Measurements from ENCODE around the gene RPL31. TPM values are rescaled to one million over a fixed set of nuclear protein-coding genes. Genes with fewer than 3 reads are reported as not detected.

Gene RPL31
- 1,880 TPM for total RNA-seq

DNA sequence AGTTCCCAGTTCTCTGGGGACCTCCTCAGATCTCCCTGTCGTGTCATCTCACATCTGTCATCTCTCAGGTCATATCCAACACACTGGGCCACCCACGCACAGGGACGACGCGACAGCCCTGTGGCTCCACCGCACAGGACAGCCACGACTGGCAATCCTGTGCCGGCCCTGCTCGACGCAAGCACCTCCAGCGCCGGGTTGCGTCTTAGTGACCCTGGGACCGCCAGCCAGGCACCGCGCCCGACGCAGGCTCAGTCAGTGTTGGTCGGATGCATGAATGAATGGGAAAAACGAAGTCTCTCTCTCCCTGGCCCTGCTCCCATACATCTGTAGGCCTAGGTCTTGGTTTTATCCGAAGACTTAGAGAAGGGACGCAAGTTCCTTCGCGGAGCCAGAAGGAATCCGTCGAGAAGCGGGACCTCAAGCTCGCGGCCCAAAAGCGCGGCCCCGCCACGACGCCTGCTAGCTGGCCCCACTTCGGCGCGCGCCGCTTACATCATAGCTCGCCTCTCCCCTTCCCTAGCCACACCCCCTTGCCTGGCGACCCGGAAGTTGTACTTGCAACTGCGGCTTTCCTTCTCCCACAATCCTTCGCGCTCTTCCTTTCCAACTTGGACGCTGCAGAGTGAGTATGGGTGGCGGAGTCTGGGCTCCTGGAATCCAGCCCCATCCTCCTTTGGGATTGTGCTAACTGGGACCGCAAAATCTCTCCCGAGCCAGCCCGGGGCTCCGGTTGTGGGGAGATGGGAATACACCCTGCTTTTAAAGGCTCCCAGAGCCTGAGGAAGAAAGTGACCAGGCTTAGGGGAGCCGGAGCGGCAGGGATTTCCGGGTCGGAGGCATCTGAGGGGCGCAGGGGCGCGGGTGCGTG, at the start of gene RPL31:
Gene RPL31, plus strand, starts transcription at position 599 of the 871 bp plus-strand sequence. CDS start 413 bp downstream, outside the sequence.
- DNase-seq (ENCODE audit: low read depth in 2 of 3, low spot score in 2 of 3), result peak; percentile 79 to 98 (median 97)

DNA sequence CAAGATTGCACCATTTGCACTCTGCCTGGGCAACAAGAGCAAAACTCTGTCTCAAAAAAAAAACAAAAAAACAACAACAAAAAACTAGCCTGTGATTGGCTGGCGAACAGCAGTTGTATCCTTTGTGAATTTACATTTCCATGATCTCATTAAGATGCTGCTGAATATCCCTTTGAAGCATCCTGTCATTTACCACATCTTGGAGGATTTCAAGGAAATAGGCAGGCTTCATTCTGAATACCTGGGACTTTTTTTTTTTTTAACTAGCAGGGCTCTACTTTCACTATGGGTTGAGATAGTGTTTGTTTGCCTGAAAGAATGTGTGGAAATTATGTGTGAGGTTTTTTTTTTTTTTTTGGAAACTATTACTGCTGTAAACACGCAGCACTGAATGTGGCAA, 49.6 kb upstream of the RPL31 start:
- no peak for DNase-seq (ENCODE audit: low read depth in 2 of 3, low spot score in 2 of 3)

DNA sequence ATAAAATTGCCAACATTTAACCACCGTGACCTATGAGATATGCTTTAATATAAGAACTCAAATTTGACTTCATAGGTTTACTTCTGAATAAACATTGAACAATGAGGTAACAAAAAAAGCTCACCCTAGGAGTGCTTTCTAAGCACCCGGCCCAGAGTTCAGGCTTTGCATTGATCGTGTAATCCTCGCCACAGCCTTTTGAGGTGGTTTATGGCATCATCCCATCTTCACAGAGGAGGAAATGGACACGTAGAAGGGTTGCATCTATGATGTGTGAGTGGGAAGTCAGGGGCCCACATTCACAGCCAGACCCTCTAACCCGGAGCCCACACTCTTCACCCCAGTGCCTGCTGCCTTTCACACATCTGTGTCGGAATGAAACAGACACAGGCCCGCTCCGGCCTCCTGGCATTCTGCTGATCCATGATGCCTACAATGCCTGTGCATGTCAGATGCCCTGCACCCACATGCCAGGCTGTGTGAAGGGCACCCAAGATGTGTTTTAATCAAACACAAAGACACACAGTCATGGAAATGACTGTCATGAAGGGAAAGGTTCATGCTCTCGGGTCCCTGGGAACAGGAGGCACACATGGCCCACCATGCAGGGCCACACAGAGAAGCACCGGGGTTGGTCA, 48.6 kb upstream of the RPL31 start:
- DNase-seq (ENCODE audit: low read depth in 2 of 3, low spot score in 2 of 3), result no peak

DNA sequence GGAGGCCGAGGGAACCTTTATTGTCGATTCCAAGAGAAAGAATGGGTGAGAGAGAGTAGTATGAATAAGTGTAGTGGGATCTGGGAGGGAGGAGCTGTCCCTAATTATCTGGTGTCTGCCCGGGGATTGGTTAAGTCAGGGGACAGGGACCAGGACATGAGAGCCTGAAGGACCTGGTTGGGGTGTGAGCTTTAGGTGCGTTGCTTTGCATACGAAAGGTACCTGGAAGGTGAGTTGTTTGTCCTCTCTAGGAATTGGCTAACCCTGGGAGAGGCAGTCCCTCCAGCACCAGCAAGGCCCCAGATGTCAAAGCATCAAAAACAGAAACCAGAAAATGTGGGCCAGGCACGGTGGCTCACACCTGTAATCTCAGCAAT, 48.1 kb upstream of the RPL31 start:
- no peak for DNase-seq (ENCODE audit: low read depth in 2 of 3, low spot score in 2 of 3)

DNA sequence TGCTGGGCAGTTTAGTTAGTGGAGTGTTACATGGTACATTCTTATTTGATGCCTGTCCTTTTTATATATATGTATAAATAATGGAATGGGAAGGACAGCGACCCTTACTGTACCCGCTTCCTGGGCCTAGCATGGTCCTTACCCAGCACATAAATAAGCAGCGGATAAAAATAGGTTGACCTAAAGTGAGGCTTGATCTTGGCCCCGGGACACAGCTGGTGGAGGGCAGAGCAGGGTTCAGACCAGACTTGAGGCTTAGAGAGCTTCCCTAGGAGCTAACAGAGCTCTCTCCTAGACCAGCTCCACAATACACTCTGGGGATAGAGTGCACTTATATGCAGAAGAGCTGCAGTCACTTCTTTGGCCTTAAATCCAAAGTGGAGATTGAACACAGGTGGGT, 46.9 kb upstream of the RPL31 start:
- DNase-seq (ENCODE audit: low read depth in 2 of 3, low spot score in 2 of 3), result no peak

DNA sequence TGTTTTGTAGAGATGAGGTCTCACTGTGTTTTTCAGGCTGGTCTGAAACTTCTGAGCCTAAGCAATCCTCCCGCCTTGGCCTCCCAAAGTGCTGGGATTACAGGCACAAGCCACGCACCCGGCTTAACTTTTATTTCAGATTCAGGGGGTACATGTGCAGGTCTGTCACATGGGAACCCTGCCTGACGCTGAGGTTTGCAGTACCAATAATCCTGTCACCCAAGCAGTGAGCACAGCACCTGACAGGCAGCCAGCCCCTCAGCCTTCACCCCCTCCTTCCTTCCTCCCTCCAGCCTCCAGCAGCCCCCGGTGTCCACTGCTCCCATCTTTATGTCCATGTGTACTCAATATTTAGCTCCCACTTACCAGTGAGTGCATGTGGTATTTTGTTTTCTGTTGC, 46.0 kb upstream of the RPL31 start:
- no peak for DNase-seq (ENCODE audit: low read depth in 2 of 3, low spot score in 2 of 3)

DNA sequence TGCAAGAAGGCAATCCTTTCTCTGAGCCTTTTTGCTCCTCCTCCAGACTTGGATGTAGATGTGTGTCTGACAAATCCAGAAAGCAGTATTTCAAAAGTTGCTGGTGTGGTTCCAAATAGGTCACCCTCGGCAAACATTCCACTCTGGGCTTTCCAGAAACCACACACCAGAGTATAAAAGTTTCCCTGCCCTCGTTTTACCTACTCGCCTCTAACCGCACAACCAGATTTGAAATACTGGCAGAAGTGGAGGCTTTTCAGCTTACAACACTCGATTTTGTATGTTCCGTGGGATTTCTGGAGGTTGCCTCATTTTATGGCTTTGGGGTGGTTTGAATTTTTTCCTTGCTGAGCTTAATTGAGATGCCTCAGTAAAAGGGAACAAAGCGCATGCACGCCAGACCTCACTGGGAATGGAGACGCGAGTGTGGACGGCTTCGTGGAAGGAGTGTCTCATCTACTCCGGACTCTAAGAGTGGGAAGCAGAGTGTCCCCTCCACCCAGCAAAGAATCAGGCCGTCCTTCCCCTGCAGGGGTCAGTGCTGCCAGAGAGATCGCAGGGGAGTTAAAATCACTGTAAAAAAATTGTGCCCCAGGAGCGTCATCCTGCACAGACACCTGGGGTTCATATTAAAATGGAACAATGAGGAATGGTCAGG, 44.0 kb upstream of the RPL31 start:
- no peak for DNase-seq (ENCODE audit: low read depth in 2 of 3, low spot score in 2 of 3)

DNA sequence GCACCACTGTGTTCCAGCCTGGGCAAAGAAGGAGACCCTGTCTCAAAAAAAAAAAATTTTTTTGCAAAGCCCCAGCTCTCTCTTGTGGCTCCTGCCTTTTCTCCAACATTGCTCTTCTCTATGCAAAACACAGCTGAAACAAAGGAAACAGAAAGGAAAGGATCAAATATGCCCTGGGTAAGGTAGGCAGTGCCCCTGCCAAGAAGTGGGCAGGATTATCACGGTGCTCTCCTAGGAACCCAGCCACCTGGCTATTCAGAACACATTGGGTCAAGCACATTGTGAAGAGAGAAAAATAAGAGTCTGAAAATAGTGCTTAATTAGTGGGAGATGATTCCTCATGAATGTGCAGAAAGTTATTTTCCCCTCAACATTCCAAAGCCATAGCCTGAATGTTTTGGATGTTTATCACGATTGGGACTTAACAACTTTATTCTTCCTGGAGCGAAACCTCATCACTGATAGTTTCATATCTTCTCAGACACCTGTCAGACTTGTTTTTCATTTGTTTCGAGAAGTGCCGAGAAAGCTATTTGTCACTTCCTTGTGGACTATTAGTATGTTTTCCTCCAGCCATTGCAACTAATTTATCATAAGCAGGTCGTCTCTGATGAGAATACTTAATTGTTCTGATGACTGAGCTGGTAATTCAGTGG, 42.7 kb upstream of the RPL31 start:
- no peak for DNase-seq (ENCODE audit: low read depth in 2 of 3, low spot score in 2 of 3)

DNA sequence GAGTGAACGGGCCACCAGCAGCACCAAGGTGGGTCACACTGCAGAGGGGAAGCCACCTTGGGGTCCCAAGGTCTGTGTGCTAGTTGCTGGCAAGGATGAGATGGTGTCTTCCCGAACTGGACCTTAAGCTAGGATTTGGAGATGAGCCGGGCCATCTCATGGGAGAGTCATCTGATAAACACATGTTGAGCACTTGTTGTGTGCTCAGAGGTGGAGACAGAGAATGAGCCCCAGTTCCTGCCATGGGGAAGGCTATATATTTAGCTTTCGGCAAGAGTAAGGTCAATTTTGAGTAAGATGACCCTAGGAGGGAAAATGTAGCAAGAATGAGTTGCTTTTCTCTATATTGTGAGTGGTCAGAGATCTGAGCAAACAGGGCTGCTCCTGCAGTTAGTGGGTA, 41.4 kb upstream of the RPL31 start:
- no peak for DNase-seq (ENCODE audit: low read depth in 2 of 3, low spot score in 2 of 3)

DNA sequence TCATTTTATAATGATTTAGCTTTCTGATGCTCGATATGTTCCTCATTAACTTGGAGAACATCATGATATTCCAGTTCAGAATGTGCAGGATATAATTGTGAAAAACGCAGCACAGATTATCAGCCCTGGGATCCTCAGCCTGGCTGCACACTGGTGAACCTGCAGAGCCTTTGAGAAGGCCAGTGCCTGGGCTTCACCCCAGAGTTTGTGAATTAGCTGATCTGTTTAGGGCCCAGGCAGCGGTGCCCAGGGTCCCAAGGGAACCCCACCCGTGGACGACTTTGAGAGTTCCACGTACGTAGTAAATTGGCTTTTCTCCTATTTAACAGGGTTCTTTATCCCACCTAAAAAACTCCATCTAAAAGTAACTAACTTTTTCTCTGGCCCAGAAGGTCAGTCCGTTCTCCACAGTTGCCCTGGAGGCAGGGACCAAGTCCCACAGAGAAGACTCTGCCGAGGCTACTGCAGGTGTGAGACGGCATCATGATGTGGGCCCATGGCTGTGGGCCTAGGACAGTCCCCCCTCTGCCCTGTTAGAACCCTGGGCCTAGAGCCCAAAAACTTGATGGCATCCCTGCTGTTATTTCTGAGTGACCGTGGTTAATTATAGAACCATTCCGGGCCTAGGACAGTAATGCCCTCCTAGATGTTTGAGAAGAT, 39.6 kb upstream of the RPL31 start:
- no peak for DNase-seq (ENCODE audit: low read depth in 2 of 3, low spot score in 2 of 3)

DNA sequence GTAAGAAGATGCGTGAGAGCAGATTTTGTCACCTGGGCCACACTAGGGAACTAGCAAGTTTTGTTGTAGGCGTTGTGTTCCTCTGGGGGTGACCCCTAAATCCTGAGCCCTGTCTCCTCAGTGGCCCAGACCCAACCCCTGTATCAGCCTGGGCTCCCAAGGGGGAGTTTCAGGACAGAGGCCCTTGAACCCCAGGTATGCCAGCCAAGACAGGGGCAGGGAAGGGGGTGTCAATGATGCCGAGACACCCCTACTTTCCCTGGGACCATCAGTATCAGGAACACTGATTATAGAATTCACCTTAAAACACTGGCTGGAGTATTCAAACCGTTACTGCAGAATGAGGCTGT, 39.1 kb upstream of the RPL31 start:
- DNase-seq (ENCODE audit: low read depth in 2 of 3, low spot score in 2 of 3), result no peak

DNA sequence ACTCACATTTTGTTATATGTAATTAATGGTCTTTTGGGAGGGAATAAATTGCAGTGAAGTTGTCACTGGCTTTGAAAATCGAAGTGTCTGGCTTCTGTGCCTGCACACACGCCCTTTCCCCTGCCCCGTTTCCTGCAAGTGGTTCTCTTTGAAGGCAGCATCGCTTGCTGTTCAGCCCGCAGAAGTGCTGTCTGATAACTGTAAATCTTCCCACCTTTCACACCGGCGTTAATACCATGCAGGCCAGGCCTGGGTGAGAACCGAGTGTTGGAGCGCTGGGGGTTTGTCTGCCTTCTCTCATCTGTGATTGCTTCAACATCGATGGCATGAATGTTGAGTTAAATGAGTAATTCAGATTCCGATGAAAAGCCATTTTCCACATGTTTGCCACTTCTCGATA, 37.9 kb upstream of the RPL31 start:
- DNase-seq (ENCODE audit: low read depth in 2 of 3, low spot score in 2 of 3), result no peak

DNA sequence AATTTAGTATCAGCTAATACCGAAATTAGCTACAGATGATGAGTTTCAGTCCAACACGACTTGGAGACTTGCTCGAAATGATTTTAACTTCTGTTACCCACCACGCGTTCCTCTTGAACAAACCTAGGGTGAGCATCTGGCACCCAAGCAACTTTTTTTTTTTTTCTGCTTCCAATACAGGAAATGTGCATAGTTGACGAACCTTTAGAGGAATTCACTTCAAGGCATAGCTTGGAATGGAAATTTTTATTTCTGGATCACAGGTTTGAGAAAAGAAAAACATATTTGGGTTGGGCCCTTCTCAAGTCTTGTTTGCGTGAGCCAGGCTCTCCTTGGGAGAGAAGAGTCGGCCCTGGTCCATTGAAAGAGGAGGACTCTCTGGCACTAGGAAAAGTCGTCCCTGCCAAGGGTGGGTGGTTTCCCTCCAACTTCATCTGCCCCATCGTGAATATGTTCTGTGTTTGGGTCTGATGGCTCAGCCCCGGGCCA, 37.4 kb upstream of the RPL31 start:
- no peak for DNase-seq (ENCODE audit: low read depth in 2 of 3, low spot score in 2 of 3)

DNA sequence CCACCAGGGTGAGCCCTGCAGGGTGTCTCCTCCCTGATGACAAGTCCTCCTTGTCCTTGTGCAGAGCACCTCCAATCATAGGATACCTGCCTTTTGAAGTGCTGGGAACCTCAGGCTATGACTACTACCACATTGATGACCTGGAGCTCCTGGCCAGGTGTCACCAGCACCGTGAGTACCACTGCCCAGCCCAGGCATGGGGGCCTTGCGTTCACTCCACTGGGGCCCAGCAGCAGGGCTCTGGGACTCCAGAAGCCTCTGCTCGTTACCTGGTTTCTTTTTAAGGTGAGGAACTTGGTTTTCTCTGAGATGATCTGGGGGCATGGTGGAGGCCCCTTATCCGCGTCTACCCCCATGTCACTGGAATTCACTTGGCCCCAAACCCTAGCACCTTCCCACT, 36.5 kb upstream of the RPL31 start:
- DNase-seq (ENCODE audit: low read depth in 2 of 3, low spot score in 2 of 3), result no peak

DNA sequence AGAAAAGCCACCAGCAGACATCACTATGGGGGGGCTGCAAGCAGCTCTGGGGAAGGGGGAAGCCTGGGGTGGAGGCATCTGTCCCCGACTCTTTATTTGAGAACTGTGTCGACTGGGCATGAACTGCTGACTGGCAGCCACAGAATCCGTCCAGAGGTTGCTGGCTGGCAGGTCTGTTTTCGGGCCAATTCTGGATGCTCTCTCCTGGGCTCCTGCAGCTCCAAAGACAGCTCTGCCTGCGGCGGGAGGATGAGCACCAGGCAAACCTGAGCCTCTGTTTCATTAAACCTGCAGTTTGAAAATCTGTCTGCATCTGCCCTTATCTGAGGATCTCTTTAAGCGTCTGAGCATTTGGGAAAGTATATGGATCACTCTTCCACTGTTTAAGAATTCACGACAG, 34.4 kb upstream of the RPL31 start:
- no peak for DNase-seq (ENCODE audit: low read depth in 2 of 3, low spot score in 2 of 3)

DNA sequence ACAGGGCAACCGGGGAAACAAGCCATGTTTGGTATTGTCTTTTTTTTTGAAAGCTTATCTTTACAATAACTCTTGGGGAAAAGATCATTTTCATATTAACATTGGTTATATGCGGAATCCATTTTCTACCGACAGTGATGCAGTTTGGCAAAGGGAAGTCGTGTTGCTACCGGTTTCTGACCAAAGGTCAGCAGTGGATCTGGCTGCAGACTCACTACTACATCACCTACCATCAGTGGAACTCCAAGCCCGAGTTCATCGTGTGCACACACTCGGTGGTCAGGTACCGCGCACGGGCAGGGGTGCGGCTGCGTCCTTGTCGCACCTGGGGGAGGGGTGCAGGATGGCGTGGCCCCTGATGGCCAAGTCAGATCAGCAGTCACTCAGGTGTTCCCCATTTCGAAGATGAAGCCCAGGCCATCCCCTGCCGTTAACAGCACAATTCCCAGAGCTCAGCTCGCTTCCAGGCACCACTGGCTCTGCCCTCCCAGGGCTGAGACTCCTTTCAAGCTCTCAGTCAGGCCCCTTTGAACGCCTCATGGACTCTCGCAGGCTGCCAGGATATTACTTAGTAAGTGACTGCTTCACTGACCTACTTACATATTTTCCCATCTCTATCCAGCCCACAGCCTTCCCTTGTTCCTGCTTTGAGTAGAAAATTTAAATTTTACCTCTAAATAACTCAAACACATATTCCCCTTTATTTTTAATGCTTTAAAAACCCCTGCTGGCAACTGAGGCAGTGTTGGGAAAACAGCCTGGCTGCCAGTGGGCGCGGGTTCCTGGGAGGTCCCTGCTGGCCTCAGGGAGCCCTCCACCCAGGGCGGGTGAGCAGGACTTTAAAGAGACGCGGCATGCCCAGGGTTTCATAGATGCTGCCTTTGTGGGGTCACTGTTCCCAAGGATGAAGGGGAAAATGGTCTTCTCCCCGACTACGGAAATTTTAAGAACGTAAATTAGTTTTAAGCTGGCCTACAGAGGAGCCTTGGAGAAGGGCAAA, 33.6 kb upstream of the RPL31 start:
- no peak for DNase-seq (ENCODE audit: low read depth in 2 of 3, low spot score in 2 of 3)

DNA sequence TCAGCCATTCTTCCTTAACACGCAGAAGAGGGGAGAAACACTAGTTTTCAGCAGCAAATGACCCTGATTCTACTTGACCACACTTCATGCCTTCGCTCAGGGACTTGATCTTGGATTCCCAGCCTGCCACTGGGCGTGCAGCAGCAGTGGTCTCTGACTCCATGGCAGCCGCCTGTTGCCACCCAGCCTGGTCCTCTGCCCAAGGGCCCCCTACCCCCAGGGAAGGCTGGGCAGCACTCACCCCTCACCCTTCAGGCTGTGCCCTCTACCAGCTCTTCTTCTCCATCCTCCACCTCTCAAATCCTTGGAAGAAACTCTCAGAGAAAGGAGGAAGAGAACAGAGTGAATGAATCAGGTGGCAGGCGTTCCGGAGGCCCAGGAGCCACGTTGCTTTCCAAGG, 32.1 kb upstream of the RPL31 start:
- no peak for DNase-seq (ENCODE audit: low read depth in 2 of 3, low spot score in 2 of 3)

DNA sequence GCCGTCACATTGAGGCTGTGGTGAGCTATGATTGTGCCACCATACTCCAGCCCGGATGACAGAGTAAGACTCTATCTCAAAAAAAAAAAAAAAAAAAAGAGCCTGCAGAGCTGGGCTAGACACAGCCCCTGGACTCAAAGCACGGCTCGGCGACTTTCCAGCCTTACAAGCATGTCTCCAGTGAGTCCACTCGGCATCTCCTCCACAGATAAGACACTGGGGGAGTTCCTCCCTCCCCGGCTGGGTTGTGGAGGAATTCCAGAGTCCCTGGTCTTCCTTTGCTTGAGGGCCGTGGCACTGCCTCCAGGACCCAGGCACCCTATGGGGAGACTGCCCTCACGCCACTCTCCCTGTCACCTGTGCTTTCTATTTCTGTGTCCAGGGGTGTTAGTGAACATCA, 30.9 kb upstream of the RPL31 start:
- no peak for DNase-seq (ENCODE audit: low read depth in 2 of 3, low spot score in 2 of 3)

DNA sequence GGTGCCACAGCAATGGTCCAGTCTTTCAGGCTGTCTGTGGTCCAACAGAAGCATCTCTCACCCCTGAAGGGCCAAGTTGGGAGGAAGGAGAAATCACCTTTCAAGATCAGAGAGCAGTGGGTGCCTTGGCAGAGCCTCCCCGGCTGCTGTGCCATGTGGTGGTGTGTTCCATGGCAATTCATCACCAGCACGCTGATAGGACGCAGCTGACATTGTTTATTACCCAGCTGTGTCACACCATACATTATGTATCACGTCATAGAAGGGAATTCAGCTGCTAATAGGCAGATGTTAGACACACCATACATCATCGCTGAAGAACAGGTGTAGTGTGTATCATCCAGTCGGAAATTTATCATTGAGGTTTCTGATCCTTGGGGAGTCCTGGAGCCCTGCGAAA, 29.6 kb upstream of the RPL31 start:
- DNase-seq (ENCODE audit: low read depth in 2 of 3, low spot score in 2 of 3), result no peak

Data from hematopoietic multipotent progenitor cell (in vitro differentiated cells).